HG03066 (cell line): ENCODE measurements around the gene CLIP3.
"Not testable (repeated sequence)": the region's sequence is repeated elsewhere in the genome, so short reads cannot be mapped to it uniquely, and the experiment has no call there.

Source experiments
- ATAC-seq: cut with Tn5 transposase; IDR thresholded peaks from one replicate; pipeline ENCODE4 v1.9.1; 2021; ENCODE audit warnings: low read depth; ENCODE audit not compliant: unreplicated experiment

CLIP3 gene, protein sequence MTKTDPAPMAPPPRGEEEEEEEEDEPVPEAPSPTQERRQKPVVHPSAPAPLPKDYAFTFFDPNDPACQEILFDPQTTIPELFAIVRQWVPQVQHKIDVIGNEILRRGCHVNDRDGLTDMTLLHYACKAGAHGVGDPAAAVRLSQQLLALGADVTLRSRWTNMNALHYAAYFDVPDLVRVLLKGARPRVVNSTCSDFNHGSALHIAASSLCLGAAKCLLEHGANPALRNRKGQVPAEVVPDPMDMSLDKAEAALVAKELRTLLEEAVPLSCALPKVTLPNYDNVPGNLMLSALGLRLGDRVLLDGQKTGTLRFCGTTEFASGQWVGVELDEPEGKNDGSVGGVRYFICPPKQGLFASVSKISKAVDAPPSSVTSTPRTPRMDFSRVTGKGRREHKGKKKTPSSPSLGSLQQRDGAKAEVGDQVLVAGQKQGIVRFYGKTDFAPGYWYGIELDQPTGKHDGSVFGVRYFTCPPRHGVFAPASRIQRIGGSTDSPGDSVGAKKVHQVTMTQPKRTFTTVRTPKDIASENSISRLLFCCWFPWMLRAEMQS

DNA sequence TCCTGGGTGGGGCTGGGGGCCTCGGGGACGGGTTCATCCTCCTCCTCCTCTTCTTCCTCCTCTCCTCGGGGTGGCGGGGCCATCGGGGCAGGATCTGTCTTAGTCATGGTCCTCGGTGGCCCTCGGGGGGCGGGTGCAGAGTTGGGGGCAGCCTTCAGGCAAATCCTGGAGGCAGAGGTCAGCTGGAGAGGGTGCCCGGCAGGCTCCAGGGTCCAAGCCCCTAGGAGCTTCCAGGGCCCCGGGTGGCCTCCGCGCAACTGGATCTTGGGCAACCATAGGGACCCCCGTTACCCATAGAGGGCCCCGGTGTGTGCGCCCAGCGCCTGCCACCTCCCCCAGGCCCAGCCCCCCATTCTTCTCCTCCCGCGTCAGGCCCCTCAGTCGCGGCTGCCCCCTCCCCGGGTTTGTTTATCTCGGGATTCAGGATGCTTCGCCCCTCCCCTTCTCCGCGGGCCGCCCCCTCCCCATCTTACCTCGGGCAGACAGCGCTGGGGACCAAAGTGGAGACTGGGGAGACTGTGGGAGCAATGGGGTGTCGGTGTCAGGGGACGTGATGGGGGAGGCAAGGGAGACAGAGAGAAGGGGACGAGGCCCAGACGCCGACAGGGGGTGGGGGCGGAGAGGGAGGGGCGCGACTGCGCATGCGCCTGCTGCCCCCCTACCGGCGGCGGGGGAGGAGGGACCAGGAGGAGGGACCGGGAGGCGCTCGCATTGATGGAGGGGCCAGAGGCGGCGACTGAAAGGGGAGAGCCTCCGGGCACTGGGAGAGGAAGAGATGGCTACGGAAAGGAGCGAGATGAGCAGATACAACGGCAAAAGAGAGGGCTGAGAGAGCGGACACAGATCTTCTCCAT lies at the start of gene CLIP3:
TSS of gene CLIP3 (minus strand) at position 623 of the 854 bp plus-strand sequence. CDS start at position 107, 516 bp downstream.
- no peak for ATAC-seq

- no peak for ATAC-seq
Measured at GRCh38 chr19:36081894-36082293, 49.2 kb upstream of the CLIP3 start.

GRCh38 chr19:36081385-36081784 lies 48.7 kb upstream of the CLIP3 start:
- no peak for ATAC-seq

DNA sequence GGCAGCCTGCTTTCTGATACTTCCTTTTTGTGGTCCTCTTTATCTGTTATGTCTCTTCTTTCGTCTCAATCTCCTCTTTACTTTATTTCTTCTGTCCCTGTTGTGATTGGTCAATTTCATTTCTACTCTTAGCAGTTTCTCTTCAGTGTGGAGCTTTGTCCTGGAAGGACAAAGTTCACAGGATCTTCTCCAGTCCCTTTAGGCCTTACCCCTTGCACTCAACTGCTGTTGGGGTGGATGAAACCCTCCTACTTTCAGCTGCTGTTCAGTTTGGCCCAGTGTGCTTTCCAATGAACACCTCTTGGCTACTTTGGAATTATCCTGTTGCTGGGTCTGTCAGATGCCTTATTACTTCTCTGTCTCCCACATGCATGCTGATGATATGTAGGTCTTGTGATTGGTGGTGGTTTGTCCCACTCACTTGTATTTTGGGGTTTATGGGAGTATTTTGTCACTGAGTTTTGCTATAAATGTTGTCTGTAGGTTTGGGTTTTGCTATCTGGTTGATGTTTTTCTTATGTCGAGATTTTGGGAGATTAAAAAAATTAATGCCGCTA lies 46.8 kb upstream of the CLIP3 start:
- ATAC-seq: no peak

- no peak for ATAC-seq
Measured at GRCh38 chr19:36073121-36073876, 40.6 kb upstream of the CLIP3 start.

DNA sequence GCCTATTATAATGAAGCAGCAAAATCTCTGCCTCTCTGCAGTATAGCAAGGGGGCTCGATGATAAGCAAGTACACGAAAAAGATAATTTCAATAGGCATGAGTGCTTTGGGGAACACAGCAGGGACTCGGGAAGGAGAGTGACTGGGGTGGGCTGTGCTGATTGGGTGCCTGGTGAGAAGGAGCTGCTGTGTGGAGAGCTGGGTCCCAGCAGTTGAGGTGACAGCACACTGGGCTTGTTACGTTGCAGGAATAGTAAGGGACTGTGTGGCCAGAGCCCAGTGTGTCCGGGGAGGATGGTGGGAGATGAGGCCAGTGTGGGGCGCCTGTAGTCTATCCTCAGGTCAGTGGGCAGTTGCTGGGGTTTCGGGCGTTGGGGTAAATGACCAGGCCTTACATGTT lies 39.4 kb upstream of the CLIP3 start:
- ATAC-seq: no peak

DNA sequence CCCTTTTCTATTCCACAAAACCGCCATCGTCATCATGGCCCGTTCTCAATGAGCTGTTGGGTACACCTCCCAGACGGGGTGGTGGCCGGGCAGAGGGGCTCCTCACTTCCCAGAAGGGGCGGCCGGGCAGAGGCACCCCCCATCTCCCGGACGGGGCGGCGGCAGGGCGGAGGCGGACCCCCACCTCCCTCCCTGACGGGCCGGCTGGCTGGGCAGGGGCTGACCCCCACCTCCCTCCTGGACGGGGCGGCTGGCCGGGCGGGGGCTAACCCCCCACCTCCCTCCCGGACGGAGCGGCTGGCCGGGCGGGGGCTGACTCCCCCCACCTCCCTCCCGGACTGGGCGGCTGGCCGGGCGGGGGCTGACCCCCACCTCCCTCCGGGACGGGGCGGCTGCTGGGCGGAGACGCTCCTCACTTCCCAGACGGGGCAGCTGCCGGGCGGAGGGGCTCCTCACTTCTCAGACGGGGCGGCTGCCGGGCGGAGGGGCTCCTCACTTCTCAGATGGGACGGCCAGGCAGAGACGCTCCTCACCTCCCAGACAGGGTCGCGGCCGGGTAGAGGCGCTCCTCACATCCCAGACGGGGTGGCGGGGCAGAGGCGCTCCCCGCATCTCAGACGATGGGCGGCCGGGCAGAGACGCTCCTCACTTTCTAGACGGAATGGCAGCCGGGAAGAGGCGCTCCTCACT lies 36.3 kb upstream of the CLIP3 start:
- not testable (repeated sequence) for ATAC-seq

DNA sequence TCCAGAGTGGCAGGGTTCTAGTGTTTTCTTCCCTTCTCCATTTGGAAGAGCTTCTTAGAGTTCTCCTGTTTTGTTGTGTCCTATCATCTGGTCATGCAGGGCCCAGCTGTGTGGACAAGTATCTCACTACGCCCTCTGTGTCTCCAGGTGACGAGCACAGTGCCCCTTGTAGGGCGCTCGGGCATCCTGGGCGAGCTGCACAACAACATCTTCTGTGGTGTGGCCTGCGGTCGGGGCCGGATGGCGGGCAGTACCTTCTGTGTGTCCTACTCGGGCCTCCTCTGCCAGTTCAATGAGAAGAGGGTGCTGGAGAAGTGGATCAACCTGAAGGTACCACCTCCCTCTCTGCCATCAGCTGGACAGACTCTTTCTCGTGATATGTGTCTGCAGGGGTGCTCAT lies 35.0 kb upstream of the CLIP3 start:
- no peak for ATAC-seq

- no peak for ATAC-seq
Measured at GRCh38 chr19:36064826-36065225, 32.2 kb upstream of the CLIP3 start.

- ATAC-seq: no peak
Measured at GRCh38 chr19:36061367-36061766, 28.7 kb upstream of the CLIP3 start.

DNA sequence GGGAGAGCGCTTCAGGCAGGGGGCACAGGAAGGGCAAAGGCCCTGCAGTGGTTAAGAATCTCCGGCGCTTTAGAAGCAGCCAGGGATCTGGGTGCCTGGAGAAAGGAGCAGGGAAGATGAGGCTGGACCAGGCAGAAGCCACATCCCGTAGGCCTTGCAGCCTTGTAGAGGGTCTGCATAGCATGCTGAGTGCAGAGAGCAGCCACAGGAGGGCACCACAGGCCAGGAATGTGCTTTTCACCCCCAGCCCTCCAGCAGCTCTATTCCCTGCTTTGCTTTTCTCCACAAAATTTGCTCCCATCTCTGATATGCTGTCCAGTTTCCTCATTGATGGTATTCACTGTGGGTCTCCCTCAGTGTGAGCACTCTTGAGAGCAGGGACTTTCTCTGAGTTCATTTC lies 27.8 kb upstream of the CLIP3 start:
- no peak for ATAC-seq

DNA sequence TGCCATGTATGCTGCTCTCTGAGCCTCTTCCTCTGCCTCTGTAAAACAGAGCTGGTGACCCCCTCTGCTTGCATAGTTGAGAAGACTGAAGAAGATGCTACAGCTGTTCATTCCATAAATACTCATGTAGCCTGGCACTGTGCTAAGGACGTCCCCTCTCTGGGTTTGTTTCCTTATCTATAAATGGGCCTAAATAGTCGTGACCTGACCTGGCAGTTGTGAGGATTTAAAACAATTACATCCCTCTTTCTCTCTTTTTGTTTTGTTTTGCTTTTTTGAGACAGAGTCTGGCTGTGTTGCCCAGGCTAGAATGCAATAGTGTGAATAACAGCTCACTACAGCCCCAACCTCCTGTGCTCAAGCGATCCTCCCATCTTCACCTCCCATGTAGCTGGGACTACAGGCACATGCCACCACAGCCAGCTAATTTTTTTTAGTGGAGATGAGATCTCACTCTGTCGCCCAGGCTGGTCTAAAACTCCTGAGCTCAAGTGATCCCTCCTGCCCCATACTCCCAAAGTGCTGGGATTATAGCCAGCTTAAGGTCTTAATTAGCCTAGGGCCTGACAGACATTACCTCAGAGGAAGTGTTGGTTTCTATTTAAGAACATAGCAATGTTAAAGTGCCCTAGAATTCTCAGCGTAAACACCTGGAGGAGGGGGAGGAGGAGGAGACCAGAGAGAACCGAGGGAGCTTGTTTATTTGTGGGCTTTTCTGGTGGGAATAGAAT lies 26.7 kb upstream of the CLIP3 start:
- no peak for ATAC-seq

GRCh38 chr19:36058481-36059179 lies 26.0 kb upstream of the CLIP3 start:
- no peak for ATAC-seq

- ATAC-seq: peak; percentile 63
Measured at GRCh38 chr19:36054733-36055686, 22.3 kb upstream of the CLIP3 start, which contains the start of gene WDR62. Gene WDR62 (plus strand): TSS chr19:36054897. CDS start chr19:36054972, 75 bp downstream.

GRCh38 chr19:36054119-36054732 lies 21.6 kb upstream of the CLIP3 start, which contains the start of gene THAP8:
Gene THAP8 (minus strand): TSS chr19:36054285. CDS start chr19:36054217, 68 bp downstream.
- ATAC-seq: peak; percentile 77

DNA sequence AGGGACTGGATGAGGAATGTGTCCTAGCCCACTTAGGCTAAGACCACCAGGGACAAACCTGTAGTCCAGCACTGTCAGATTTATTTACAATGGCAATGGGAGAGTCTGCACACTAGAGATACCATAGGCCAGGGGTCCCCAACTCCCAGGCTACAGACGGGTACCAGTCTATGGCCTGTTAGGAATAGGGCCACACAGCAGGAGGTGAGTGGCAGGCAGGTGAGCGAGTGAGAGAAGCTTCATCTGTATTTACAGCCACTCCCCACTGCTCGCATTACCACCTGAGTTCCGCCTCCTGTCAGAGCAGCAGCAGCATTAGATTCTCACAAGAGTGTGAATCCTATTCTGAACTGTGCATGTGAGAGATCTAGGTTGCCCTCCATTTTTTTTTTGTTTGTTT lies 19.0 kb upstream of the CLIP3 start:
- no peak for ATAC-seq

DNA sequence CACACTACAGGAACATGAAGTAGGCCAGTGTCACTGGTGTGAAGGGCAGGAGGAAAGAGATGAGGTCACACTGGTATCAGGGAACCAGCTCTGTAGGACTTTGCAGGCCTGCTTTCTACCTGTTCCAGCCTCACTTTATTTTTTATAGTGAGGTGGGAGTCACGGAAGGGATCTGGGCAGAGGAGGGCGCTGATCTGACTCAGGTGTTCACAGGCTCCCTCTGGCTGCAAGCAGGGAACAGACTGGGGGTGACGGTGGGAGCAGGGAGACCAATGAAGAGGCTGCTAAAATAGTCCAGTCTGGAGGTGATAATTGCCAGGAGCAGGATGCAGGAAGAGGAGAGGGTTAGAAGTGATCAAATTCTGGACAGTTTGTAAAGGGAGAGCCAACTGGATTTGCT lies 18.6 kb upstream of the CLIP3 start:
- ATAC-seq: no peak
